ENCODE measurements around the gene GFRA4.

- TF ChIP-seq CTCF (conservative IDR thresholded peaks at IDR 0.05) (no peak), ZFX (IDR thresholded peaks at IDR 0.05) (no peak)
These were observed 22.9 kb downstream of the GFRA4 start for GRCh38 chr20:3640259-3640658.

Measured in C4-2B (cell line).